ENCODE measurements around the gene BANP.
"Not testable (repeated sequence)": the region's sequence is repeated elsewhere in the genome, so short reads cannot be mapped to it uniquely, and the experiment has no call there.

DNA sequence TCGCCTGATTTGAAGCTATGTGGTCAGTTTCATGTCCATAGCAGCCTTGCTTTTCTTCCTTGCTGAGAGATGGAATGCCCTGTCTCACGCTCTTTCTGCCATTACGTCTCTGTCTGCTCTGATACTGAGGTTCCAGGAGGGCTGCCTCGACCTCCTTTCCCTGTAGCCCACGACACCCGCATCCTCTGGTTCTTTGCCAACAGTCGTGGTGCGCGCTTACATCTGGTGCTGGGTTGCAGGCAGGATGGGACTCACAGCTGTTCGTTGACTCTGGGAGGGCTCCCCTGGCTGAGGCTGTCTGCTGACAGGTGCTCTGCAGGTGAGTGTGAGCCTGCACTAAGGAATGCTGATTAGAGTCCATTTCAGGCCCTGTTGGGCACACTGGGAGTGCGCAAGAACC, 90.3 kb downstream of the BANP start:
- not testable (repeated sequence) for TF ChIP-seq POLR2A (IDR thresholded peaks at IDR 0.05)
- TF ChIP-seq, protein P1, sequence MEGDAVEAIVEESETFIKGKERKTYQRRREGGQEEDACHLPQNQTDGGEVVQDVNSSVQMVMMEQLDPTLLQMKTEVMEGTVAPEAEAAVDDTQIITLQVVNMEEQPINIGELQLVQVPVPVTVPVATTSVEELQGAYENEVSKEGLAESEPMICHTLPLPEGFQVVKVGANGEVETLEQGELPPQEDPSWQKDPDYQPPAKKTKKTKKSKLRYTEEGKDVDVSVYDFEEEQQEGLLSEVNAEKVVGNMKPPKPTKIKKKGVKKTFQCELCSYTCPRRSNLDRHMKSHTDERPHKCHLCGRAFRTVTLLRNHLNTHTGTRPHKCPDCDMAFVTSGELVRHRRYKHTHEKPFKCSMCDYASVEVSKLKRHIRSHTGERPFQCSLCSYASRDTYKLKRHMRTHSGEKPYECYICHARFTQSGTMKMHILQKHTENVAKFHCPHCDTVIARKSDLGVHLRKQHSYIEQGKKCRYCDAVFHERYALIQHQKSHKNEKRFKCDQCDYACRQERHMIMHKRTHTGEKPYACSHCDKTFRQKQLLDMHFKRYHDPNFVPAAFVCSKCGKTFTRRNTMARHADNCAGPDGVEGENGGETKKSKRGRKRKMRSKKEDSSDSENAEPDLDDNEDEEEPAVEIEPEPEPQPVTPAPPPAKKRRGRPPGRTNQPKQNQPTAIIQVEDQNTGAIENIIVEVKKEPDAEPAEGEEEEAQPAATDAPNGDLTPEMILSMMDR (IDR thresholded peaks at IDR 0.05) = not testable (repeated sequence)
